Epithelial cell of esophagus (primary cell): Measurements from ENCODE around the gene ZDHHC5.

Experiments
- DNase-seq: peaks from one replicate; pipeline ENCODE4 v3.0.0; 2010; ENCODE audit warnings: low read depth
- H3K4me3 ChIP-seq: 2 replicates; pipeline ENCODE4 v1.5.1; 2011; ENCODE audit warnings: mild to moderate bottlenecking, low read length, control low read depth
- TF ChIP-seq, protein P1 (sequence below): IDR thresholded peaks from 2 replicates; pipeline ENCODE4 v1.5.1; 2011; ENCODE audit warnings: low read depth, mild to moderate bottlenecking, low read length, control low read depth, inconsistent platforms; ENCODE audit not compliant: insufficient read depth; ENCODE audit errors: missing control alignments

Gene ZDHHC5

GRCh38 chr11:57644748-57645688, 22.9 kb upstream of the ZDHHC5 start:
- DNase-seq = peak; percentile 79
- TF ChIP-seq, protein P1, sequence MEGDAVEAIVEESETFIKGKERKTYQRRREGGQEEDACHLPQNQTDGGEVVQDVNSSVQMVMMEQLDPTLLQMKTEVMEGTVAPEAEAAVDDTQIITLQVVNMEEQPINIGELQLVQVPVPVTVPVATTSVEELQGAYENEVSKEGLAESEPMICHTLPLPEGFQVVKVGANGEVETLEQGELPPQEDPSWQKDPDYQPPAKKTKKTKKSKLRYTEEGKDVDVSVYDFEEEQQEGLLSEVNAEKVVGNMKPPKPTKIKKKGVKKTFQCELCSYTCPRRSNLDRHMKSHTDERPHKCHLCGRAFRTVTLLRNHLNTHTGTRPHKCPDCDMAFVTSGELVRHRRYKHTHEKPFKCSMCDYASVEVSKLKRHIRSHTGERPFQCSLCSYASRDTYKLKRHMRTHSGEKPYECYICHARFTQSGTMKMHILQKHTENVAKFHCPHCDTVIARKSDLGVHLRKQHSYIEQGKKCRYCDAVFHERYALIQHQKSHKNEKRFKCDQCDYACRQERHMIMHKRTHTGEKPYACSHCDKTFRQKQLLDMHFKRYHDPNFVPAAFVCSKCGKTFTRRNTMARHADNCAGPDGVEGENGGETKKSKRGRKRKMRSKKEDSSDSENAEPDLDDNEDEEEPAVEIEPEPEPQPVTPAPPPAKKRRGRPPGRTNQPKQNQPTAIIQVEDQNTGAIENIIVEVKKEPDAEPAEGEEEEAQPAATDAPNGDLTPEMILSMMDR = peak; percentile 88
- H3K4me3 ChIP-seq = no peak overlapping the region

DNA sequence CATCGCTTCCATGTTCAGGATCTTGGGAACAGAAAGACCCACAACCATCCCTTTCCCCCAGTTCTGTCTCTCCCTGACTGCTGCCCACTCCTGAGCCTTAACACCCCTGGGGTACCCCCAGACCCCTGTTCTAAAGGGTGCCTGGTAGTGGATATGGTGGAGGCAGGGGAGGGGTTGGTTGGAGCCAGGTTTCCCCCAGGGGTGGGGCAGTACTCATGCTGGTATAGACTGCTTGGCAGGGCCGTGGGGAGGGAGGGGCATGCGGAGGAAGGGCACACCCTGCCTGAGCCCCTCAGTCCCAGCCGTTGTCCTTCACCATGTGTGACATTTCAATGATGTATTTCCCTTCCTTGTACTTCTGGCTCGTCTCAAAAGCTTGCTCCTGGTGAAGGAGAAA, 22.2 kb upstream of the ZDHHC5 start:
- TF ChIP-seq, protein P1 = no peak
- no peak for DNase-seq
- H3K4me3 ChIP-seq = no peak overlapping the region

DNA sequence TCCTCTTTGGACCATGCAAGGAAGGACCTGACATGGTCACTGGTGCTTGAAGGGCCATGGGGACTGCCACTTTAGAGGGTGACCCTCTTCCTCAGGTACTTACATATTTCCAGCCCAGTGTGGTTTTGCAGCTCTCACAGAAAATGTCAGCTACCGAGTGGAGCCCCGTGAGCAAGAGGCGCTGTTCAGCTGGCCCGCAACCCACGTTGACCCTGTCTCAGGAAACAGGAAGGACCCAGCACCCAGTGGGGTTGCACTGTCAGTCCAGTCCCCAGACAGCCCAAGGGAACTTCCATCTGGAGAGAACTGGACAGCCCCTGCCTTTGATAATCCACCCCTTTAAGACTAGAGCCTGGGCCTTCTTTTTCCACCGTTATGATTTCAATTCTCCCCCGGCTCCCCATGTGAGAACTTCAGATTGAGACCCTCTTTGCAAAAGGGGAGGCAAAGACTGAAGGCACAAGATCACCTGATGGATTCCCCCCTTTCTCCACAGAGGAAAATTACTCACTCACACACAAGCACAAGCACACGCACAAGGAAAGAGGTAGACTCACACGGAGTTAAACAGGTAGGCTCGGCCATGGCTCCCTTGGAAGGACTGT, 21.6 kb upstream of the ZDHHC5 start:
- TF ChIP-seq, protein P1 = no peak
- H3K4me3 ChIP-seq = peak overlapping the region; percentile 31
- DNase-seq = no peak

- TF ChIP-seq, protein P1 = no peak
- H3K4me3 ChIP-seq = peak overlapping the region; percentile 31
Measured at GRCh38 chr11:57646799-57647303, 21.1 kb upstream of the ZDHHC5 start.

DNA sequence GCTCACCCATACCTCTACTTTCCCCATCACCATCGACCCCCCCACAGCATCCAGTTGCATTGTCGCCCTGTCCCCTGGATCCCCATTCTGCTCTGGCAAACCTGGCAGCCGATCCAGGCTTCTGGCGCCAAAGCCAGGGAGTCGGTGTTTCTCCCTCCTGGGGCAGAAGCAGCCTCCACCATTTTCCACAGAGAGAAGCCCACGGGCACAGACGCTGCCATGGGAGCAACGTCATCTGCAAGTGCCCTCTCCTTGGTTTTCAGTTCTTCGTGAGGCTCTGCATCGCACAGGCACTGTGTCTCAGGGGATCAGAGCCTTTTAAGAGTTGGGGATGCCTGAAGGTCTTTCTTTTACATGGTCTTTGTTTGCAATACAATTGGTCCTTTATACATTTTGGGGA, 20.5 kb upstream of the ZDHHC5 start:
- TF ChIP-seq, protein P1 = no peak
- H3K4me3 ChIP-seq = peak overlapping the region; percentile 31
- no peak for DNase-seq

More at GRCh38 chr11:57646799-57647303, 21.1 kb upstream of the ZDHHC5 start:
- peak; percentile 69 for DNase-seq

DNA sequence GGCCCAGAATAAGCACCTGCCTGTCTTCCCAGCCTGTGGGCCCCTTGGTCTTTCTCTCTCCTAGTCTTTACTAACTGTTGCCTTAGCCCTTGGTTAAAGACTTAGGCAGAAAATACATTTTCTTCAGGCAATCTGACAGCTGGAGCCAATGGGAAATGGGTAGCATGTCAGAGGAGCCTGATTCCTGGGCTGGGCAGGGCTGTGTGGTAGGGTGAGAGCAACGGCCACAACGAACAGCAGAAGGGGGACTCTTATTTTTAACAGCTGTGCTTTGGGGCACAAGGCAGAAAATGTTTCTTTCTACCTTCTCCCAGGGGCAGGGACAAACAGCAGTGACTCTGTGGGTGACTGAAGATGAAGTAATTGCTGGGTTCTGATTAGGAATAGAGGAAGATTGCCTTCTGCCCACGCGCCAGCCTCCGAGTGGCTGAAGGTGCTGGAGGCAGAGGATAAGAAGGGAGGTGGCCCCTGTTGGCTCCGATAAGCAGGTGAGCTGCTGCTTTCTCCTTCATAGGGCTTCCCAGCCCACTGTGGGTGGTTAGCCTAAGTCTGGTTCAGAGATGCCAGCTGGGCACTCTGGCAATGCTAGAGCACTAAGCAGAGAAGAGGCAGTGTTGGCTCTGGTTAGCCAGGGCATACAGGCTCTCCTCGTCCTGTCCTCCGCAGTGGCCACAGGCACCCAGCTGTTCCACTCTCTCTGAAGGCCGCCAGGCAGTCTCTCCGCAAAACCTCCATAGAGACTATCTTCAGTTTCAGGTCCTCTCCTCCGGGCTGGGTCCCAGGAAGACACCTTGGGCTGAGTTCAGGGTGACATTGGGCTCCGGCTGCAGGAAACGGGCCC, 19.7 kb upstream of the ZDHHC5 start:
- TF ChIP-seq, protein P1 = no peak
- H3K4me3 ChIP-seq = peak overlapping the region; percentile 49
- no peak for DNase-seq
